Heart left ventricle (tissue), 16 donors: ENCODE results near the gene SEL1L. TPM values are rescaled to one million over a fixed set of nuclear protein-coding genes. Genes with fewer than 3 reads are reported as not detected.

ENCODE experiments used
- ATAC-seq, 4 donors: fragments of 200-7000 bp; cut with Tn5 transposase; one replicate each; pipeline ENCODE4 v1.9.1; 2020 to 2022; ENCODE audit warnings: moderate library complexity in 4 of 4, mild to moderate bottlenecking in 3 of 4, moderate number of reproducible peaks in 1 of 4
- DNase-seq, 5 donors: peaks; one replicate each; pipeline ENCODE4 v3.0.0-alpha.2; 2020
- H3K27ac ChIP-seq, 12 donors: fragments of 200-600 bp; sonication (generic) in 4 of 12; one replicate each; pipeline versions ENCODE4 v1.5.0 to v1.8.0; 2016 to 2022; ENCODE audit warnings: mild to moderate bottlenecking in 2 of 12
- H3K27me3 ChIP-seq, 9 donors: fragments of 200-600 bp; sonication (generic) in 2 of 9; one replicate each; pipeline versions ENCODE4 v1.5.1 to v1.8.0; 2016 to 2022; ENCODE audit warnings: mild to moderate bottlenecking in 3 of 9
- H3K36me3 ChIP-seq, 9 donors: fragments of 200-600 bp; sonication (generic) in 2 of 9; one replicate each; pipeline versions ENCODE4 v1.5.0 to v1.8.0; 2018 to 2022; ENCODE audit warnings: mild to moderate bottlenecking in 2 of 9
- H3K4me1 ChIP-seq, 12 donors: fragments of 200-600 bp; sonication (generic) in 4 of 12; one replicate each; pipeline versions ENCODE4 v1.5.0 to v1.8.0; 2016 to 2022; ENCODE audit warnings: mild to moderate bottlenecking in 3 of 12
- H3K4me3 ChIP-seq, 12 donors: fragments of 200-600 bp; sonication (generic) in 4 of 12; one replicate each; pipeline versions ENCODE4 v1.5.0 to v1.8.0; 2017 to 2022; ENCODE audit warnings: mild to moderate bottlenecking in 9 of 12, moderate library complexity in 4 of 12
- H3K9me3 ChIP-seq, 12 donors: fragments of 200-600 bp; sonication (generic) in 4 of 12; one replicate each; pipeline versions ENCODE4 v1.5.0 to v1.8.0; 2016 to 2022; ENCODE audit warnings: mild to moderate bottlenecking in 1 of 12
- CTCF ChIP-seq, 12 donors: fragments of 200-600 bp; sonication (generic) in 4 of 12; IDR thresholded peaks; one replicate each; pipeline versions ENCODE4 v1.5.0 to v1.8.0; 2018 to 2022; ENCODE audit warnings: antibody characterized with exemption in 12 of 12, mild to moderate bottlenecking in 5 of 12
- POLR2A ChIP-seq, 2 donors: fragments of 450-650 bp; IDR thresholded peaks; one replicate each; pipeline ENCODE4 v1.6.1; 2017; ENCODE audit warnings: antibody characterized with exemption in 2 of 2, mild to moderate bottlenecking in 2 of 2, moderate library complexity in 2 of 2
- WGBS, 4 donors: extraction: QIAGEN DNeasy Blood & Tissue Kit in 2 of 4; methylation state at CpG; one replicate each; pipeline versions ENCODE4 v1.1.5 to v1.1.7; 2013 to 2018; 5-methylcytosine and 5-hydroxymethylcytosine counted together
- intact Hi-C, 10 donors: fragments of 100-400 bp; cut with DNase I; formaldehyde crosslinking; loops; one replicate each; pipeline versions ENCODE4 v1.11.1 to v1.14.2; 2022
- polyA plus RNA-seq, 2 donors: library from polyadenylated mRNA; stranded (reverse); fragments of 200-250 nt; gene quantifications; one replicate each; pipeline ENCODE4 v1.2.3, GENCODE V29; 2013
- total RNA-seq, 9 donors: library from RNA; depleted of rRNA in 2 of 9; stranded (reverse); fragments of >200 nt in 2 of 9; fragmentation: NEBNext Ultra II Directional in 3 of 9; extraction: Animal tissue kit (Norgen Biotek cat#: 25700) in 3 of 9; gene quantifications; one replicate each; pipeline versions ENCODE4 v1.1.0 to v1.2.4, GENCODE V29; 2016 to 2023
- donor health status: ischemic (EF 13 %, LVEDD 7.1; RV severe dilation, severe dysfunction).
- donor health status: healthy with polysubstance abuse.
- donor health status: DM: no; HTN: yes; CAD: no.
- donor health status: DM: no; HTN: no; CAD: no.
- donor health status: ischemic (EF 25% LVEDD 6.9; RV normal size, moderate dysfunction).
- donor health status: ischemic (EF 25% LVEDD 5.7; RV mildly dilated, moderate dysfunction).
- donor health status: healthy.
- donor health status: DM: yes; HTN: yes; CAD: no.
- donor health status: ischemic (EF 35%, LVEDD 5.7; RV mildly dilated, moderate dysfunction).
- donor health status: nonischemic (EF 11% LVEDD 7.7; RV severe dilation, severe dysfunction).
- donor health status: DM: yes; HTN: yes; CAD: no.
- donor health status: PGD.
- donor health status: ischemic (EF 29% LVEDD 5.4; RV normal size, mild dysfunction).
- donor health status: nonischemic (EF 23%, LVEDD 6.1; RV moderate dilation, normal function).

The SEL1L gene
- total and polyA plus RNA-seq, 11 donors, result 9.4 to 86.5 (median 57.1) TPM

GRCh38 chr14:81529391-81529790 lies 4.3 kb downstream of the SEL1L start:
- Histone ChIP-seq H3K36me3 (peaks cover 0 to 34% (median 25%) of the 10 kb centered on the region in 9 donors), H3K4me1 (peaks cover 9 to 56% (median 39%) of the 10 kb centered on the region in 12 donors), H3K27ac (no peak overlapping the region), H3K9me3 (no peaks in the 10 kb centered on the region), H3K4me3 (no peak overlapping the region), H3K27me3 (no peaks in the 10 kb centered on the region)
- intact Hi-C loops, result no loop called here
- DNase-seq (no peak), ATAC-seq (no peak)
- TF ChIP-seq POLR2A (IDR thresholded peaks at IDR 0.05), result no peak
- no peak for TF ChIP-seq CTCF (IDR thresholded peaks at IDR 0.05)
- WGBS, 4 donors, result 48 to 63% (median 55%) methylated on average over 2 of the region's 2 CpGs

GRCh38 chr14:81525129-81525528 lies 8.5 kb downstream of the SEL1L start:
- ATAC-seq (no peak), DNase-seq (no peak)
- Histone ChIP-seq H3K4me3 (no peak overlapping the region), H3K4me1 (peaks cover 0 to 33% (median 17%) of the 10 kb centered on the region in 12 donors), H3K9me3 (no peaks in the 10 kb centered on the region), H3K27me3 (no peaks in the 10 kb centered on the region), H3K27ac (no peak overlapping the region), H3K36me3 (peaks cover 0 to 68% (median 56%) of the 10 kb centered on the region in 9 donors)
- 68 to 77% (median 74%) methylated on average over 1 of the region's 1 CpG for WGBS, 4 donors
- TF ChIP-seq POLR2A (IDR thresholded peaks at IDR 0.05) (no peak), CTCF (IDR thresholded peaks at IDR 0.05) (no peak)
- intact Hi-C loops, result no loop called here

GRCh38 chr14:81523616-81524015 lies 10.0 kb downstream of the SEL1L start:
- WGBS, 4 donors, result 62 to 73% (median 67%) methylated on average over 2 of the region's 2 CpGs
- H3K36me3 ChIP-seq, result peaks cover 0 to 68% (median 56%) of the 10 kb centered on the region in 9 donors
- DNase-seq, result no peak
- H3K27me3 ChIP-seq, result no peaks in the 10 kb centered on the region
- H3K9me3 ChIP-seq, result no peaks in the 10 kb centered on the region
- no peak for ATAC-seq
- TF ChIP-seq CTCF (IDR thresholded peaks at IDR 0.05) (no peak), POLR2A (IDR thresholded peaks at IDR 0.05) (no peak)
- H3K27ac ChIP-seq, result no peak overlapping the region
- H3K4me1 ChIP-seq, result peaks cover 0 to 37% (median 22%) of the 10 kb centered on the region in 12 donors
- no peak overlapping the region for H3K4me3 ChIP-seq
- intact Hi-C loops, result no loop called here

GRCh38 chr14:81523016-81523415 lies 10.6 kb downstream of the SEL1L start:
- no peak overlapping the region for H3K27ac ChIP-seq
- intact Hi-C loops, result no loop called here
- no peaks in the 10 kb centered on the region for H3K9me3 ChIP-seq
- no peak for ATAC-seq
- H3K36me3 ChIP-seq, result peaks cover 0 to 70% (median 60%) of the 10 kb centered on the region in 9 donors
- no peaks in the 10 kb centered on the region for H3K27me3 ChIP-seq
- no peak for DNase-seq
- no peak overlapping the region for H3K4me3 ChIP-seq
- 88 to 93% (median 91%) methylated on average over 4 of the region's 4 CpGs for WGBS, 4 donors
- peaks cover 0 to 43% (median 24%) of the 10 kb centered on the region in 12 donors for H3K4me1 ChIP-seq
- TF ChIP-seq CTCF (IDR thresholded peaks at IDR 0.05) (no peak), POLR2A (IDR thresholded peaks at IDR 0.05) (no peak)
